CD8-positive, alpha-beta memory T cell (primary cell): ENCODE measurements around the gene ZNF148. TPM values are rescaled to one million over a fixed set of nuclear protein-coding genes. Genes with fewer than 3 reads are reported as not detected.

Source experiments
- CTCF ChIA-PET: fragments of 350-600 bp; sonication (Branson Sonifier 250); formaldehyde crosslinking; loops from one replicate; lab custom pipeline; 2021; ENCODE audit warnings: antibody characterized with exemption; lab: Charles Lee
- POLR2A ChIA-PET: fragments of 350-600 bp; sonication (Branson Sonifier 250); formaldehyde crosslinking; loops from one replicate; lab custom pipeline; 2021; ENCODE audit warnings: antibody characterized with exemption; lab: Charles Lee
- DNase-seq, 5 donors: peaks; one replicate each; pipeline versions ENCODE4 v3.0.0 to v3.0.0-alpha.2; 2020 to 2022; ENCODE audit warnings: mixed read lengths in 1 of 5
- H3K27ac ChIP-seq: one replicate; pipeline ENCODE4 v1.7.0; 2013; ENCODE audit warnings: low read depth, mild to moderate bottlenecking, low read length, moderate library complexity
- H3K27me3 ChIP-seq: 2 replicates; pipeline ENCODE4 v1.7.0; 2013; ENCODE audit warnings: low read length, mild to moderate bottlenecking; ENCODE audit not compliant: insufficient read depth, poor library complexity, severe bottlenecking
- H3K36me3 ChIP-seq: 2 replicates; pipeline ENCODE4 v1.7.0; 2013; ENCODE audit warnings: mild to moderate bottlenecking, low read length, moderate library complexity; ENCODE audit not compliant: insufficient read depth
- H3K4me1 ChIP-seq: 2 replicates; pipeline ENCODE4 v1.7.0; 2013; ENCODE audit warnings: mild to moderate bottlenecking, low read length, moderate library complexity; ENCODE audit not compliant: insufficient read depth
- H3K4me3 ChIP-seq: 2 replicates; pipeline ENCODE4 v1.7.0; 2013; ENCODE audit warnings: mild to moderate bottlenecking, low read length
- H3K9me3 ChIP-seq: 2 replicates; pipeline ENCODE4 v1.7.0; 2013; ENCODE audit warnings: mild to moderate bottlenecking, low read length
- H3K27ac Mint-ChIP-seq, 8 donors: one replicate each; pipeline ENCODE4 v1.8.0; 2020 to 2021; ENCODE audit warnings: mixed read lengths in 8 of 8, mild to moderate bottlenecking in 6 of 8, inconsistent platforms in 3 of 8, moderate library complexity in 3 of 8
- H3K27me3 Mint-ChIP-seq, 2 donors: one replicate each; pipeline ENCODE4 v1.8.0; 2020 to 2021; ENCODE audit warnings: mixed read lengths in 2 of 2, mild to moderate bottlenecking in 1 of 2, moderate library complexity in 1 of 2
- H3K36me3 Mint-ChIP-seq, 3 donors: one replicate each; pipeline ENCODE4 v1.8.0; 2020 to 2021; ENCODE audit warnings: mixed read lengths in 3 of 3, inconsistent platforms in 1 of 3, mild to moderate bottlenecking in 1 of 3
- H3K4me1 Mint-ChIP-seq, 3 donors: one replicate each; pipeline ENCODE4 v1.8.0; 2020 to 2021; ENCODE audit warnings: mixed read lengths in 3 of 3, inconsistent platforms in 1 of 3, mild to moderate bottlenecking in 1 of 3
- H3K4me3 Mint-ChIP-seq, 7 donors: one replicate each; pipeline ENCODE4 v1.8.0; 2020 to 2021; ENCODE audit warnings: mixed read lengths in 7 of 7, mild to moderate bottlenecking in 6 of 7, moderate library complexity in 4 of 7, inconsistent platforms in 2 of 7
- H3K9me3 Mint-ChIP-seq, 5 donors: one replicate each; pipeline ENCODE4 v1.8.0; 2020 to 2022; ENCODE audit warnings: mixed read lengths in 5 of 5, mild to moderate bottlenecking in 3 of 5, moderate library complexity in 2 of 5, inconsistent platforms in 1 of 5
- polyA plus RNA-seq: library from polyadenylated mRNA; unstranded; fragments of 300-500 nt; fragmentation: Illumina TruSeq; gene quantifications from one replicate; pipeline ENCODE4 v1.2.3, GENCODE V29; 2021
- total RNA-seq, 2 experiments: library from RNA; stranded (reverse); gene quantifications; one replicate each; pipeline ENCODE4 v1.2.3, GENCODE V29; 2021

The ZNF148 gene
- total and polyA plus RNA-seq, 3 experiments from 2014 or later, result 35.4 to 69.6 (median 39.3) TPM

DNA sequence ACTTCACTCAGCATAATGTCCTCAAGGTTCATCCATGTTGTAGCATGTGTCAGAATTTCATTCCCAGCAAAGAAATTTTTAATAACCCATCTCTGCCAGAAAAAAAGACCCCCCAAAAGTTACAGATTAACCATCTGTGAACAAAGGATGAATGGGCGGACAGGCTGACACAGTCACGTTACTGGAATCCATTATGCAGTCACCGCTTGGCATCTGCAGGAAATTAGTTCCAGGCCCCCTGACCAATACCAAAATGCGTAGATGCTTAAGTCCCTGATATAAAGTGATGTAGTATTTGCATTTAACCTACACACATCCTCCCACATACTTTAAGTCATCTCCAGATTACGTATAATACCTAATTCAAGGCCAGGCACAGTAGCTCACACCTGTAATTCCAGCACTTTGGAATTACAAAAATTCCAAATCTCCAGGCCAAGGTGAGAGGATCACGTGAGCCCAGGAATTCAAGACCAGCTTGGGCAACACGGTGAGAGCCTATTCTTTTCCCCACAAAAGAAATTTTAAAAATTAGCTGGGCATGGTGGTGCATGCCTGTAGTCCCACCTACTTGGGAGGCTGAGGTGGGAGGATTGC lies 161.1 kb downstream of the ZNF148 start:
- H3K4me1 Mint-ChIP-seq, result peaks cover 11 to 29% (median 19%) of the 10 kb centered on the region in 3 donors
- no peak overlapping the region for H3K27ac ChIP-seq
- H3K27me3 Mint-ChIP-seq, result peaks cover 39 to 48% of the 10 kb centered on the region in 2 donors
- ChIA-PET CTCF (no interaction called here), POLR2A (no interaction called here)
- no peak overlapping the region for H3K27ac Mint-ChIP-seq
- H3K4me3 Mint-ChIP-seq, result no peak overlapping the region
- no peaks in the 10 kb centered on the region for H3K9me3 ChIP-seq
- no peaks in the 10 kb centered on the region for H3K9me3 Mint-ChIP-seq
- H3K4me3 ChIP-seq, result no peak overlapping the region
- H3K36me3 ChIP-seq, result no peaks in the 10 kb centered on the region
- H3K4me1 ChIP-seq, result peaks cover 7% of the 10 kb centered on the region
- no peak for DNase-seq
- H3K27me3 ChIP-seq, result peaks cover 27% of the 10 kb centered on the region
- H3K36me3 Mint-ChIP-seq, result peaks cover 0 to 1% (median 0%) of the 10 kb centered on the region in 3 donors

DNA sequence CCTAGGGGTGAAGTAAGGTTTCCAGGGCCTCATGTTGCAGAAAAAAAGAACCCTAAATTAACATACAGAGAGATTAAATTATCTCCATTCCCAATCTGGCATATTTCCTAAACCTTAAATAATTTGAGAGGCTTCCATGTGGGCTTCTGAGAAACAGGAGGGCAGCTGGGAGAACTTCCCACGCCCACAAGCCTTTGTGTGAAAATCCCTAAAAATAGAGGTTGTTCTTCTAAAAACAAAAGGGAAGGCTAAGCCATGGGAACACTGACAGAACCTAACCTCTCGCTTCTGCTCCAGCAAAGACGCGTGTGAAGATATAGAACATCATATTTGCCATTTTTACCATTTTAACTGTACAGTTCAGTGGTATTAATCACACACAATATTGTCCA lies 161.8 kb downstream of the ZNF148 start:
- peaks cover 7% of the 10 kb centered on the region for H3K4me1 ChIP-seq
- H3K27me3 ChIP-seq, result peaks cover 27% of the 10 kb centered on the region
- H3K36me3 ChIP-seq, result no peaks in the 10 kb centered on the region
- Mint-ChIP-seq H3K27ac (no peak overlapping the region), H3K27me3 (peaks cover 39 to 53% of the 10 kb centered on the region in 2 donors), H3K4me1 (peaks cover 11 to 29% (median 19%) of the 10 kb centered on the region in 3 donors), H3K36me3 (peaks cover 0 to 1% (median 0%) of the 10 kb centered on the region in 3 donors), H3K9me3 (no peaks in the 10 kb centered on the region), H3K4me3 (no peak overlapping the region)
- H3K4me3 ChIP-seq, result no peak overlapping the region
- no peaks in the 10 kb centered on the region for H3K9me3 ChIP-seq
- DNase-seq, result no peak
- no peak overlapping the region for H3K27ac ChIP-seq
- ChIA-PET CTCF (no interaction called here), POLR2A (no interaction called here)

DNA sequence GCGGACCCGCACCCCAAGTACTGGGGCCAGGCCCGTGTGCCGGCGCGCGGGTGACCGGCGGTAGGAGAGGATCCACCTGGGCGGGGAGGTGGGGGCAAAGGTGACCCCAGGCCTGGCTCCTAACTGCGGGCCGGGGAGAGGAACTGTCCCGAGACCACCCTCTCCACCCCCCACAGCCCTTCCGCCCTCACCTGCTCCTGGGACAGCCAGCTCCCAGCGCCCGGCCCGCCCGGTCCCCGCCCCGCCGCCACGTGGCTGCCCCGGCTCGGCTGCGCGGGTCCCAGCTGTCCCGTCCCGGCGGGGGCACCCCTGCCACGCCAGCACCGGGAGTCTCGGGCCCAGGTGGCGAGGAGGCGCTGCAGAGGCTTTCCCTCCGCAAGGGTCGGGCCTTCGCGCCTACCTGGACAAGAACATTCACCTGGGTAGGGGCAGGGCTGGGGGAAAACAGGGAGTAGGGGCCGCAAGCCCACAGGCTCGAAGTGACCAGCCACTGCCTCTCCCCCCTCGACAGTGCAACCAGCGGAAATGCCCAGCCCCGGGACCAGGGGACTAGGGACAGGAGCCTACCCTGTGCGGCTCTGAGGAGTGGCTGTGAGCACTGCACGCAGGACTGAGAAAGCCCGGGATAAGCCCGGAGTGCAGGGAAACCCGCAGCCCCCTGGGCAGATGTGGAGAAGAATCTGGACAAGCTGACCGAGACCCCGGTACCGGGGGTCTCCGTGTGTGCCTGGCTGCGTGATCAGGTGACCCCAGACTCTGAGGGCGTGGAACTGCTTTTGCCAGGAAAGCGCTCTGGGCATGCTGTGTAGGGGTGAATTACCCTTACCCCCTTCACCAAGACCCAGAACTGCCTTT lies 162.4 kb downstream of the ZNF148 start, which contains the start of gene SLC12A8:
TSS of gene SLC12A8 (minus strand) at position 240 of the 855 bp plus-strand sequence. CDS start 1,399 bp downstream, outside the sequence.
- Mint-ChIP-seq H3K36me3 (peaks cover 0 to 1% (median 0%) of the 10 kb centered on the region in 3 donors), H3K27ac (no peak within 1 kb of the TSS), H3K9me3 (no peaks in the 10 kb centered on the region), H3K4me1 (peaks cover 11 to 29% (median 19%) of the 10 kb centered on the region in 3 donors), H3K27me3 (peaks cover 42 to 57% of the 10 kb centered on the region in 2 donors), H3K4me3 (peak within 1 kb of the TSS in 4 of 7 donors; percentile 34 to 59 (median 54))
- peak in 1 of 5 donors; percentile 9 for DNase-seq
- Histone ChIP-seq H3K9me3 (no peaks in the 10 kb centered on the region), H3K36me3 (no peaks in the 10 kb centered on the region), H3K4me3 (no peak within 1 kb of the TSS), H3K27me3 (peaks cover 27% of the 10 kb centered on the region), H3K27ac (no peak within 1 kb of the TSS), H3K4me1 (peaks cover 7% of the 10 kb centered on the region)
- ChIA-PET POLR2A (no interaction called here), CTCF (no interaction called here)

DNA sequence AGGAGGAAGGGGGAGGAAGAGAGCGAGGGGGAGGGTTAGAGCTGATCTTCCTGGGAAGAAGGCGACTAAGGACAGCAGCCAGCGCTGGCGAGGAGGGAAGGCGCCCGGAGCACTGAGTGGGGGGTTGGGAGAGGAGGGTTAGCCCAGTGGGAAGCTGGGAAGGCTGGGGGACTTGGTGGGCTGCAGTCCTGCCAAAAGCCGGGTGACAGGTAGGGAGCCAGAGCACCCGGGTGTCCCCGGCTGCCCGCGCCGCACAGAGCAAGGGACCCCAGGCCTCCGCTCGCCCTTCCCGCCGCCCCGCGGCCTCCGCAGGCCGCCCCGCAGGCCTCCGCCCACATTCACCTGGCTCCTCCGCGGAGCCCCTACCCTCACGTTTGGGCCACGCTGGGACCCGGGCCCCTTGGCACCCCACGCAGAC lies 163.0 kb downstream of the ZNF148 start:
- Histone ChIP-seq H3K36me3 (no peaks in the 10 kb centered on the region), H3K27ac (no peak overlapping the region), H3K4me1 (peaks cover 7% of the 10 kb centered on the region), H3K9me3 (no peaks in the 10 kb centered on the region), H3K4me3 (no peak overlapping the region), H3K27me3 (peaks cover 27% of the 10 kb centered on the region)
- Mint-ChIP-seq H3K4me3 (peak overlapping the region in 4 of 7 donors; percentile 34 to 59 (median 54)), H3K27ac (no peak overlapping the region), H3K9me3 (no peaks in the 10 kb centered on the region), H3K4me1 (peaks cover 11 to 29% (median 19%) of the 10 kb centered on the region in 3 donors), H3K36me3 (peaks cover 0 to 1% (median 0%) of the 10 kb centered on the region in 3 donors), H3K27me3 (peaks cover 45 to 61% of the 10 kb centered on the region in 2 donors)
- ChIA-PET CTCF (no interaction called here), POLR2A (no interaction called here)
- DNase-seq, result no peak

DNA sequence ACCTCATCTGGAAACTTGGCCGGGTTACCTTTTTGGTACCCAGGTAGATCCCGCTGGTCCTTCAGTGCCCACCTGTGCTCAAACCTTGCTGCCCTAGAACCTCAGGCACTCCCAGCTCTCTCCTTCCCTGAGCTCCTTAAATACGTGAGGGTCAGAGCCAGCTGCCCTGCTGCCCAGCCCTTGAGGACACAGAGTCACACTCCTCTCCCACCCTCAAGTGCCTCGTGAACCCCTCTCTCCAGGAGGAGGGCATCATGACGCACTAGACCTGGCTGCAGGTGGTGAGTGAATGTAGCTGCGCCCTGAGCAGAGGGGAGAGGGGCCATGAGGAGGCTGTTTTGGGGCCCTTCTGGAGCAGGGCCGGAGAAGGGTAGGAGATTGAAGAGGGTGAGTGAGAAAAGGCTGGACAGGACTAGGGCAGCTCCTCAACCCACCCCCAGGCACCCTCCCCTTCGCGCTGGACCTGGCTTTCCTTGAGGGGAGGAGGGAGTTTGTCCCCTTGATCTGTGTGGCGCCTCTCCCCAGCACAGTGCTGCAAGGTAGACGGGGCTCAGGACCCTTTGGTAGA lies 163.5 kb downstream of the ZNF148 start:
- H3K9me3 Mint-ChIP-seq, result no peaks in the 10 kb centered on the region
- H3K27ac Mint-ChIP-seq, result no peak overlapping the region
- Histone ChIP-seq H3K9me3 (no peaks in the 10 kb centered on the region), H3K36me3 (no peaks in the 10 kb centered on the region), H3K4me1 (peaks cover 7% of the 10 kb centered on the region), H3K4me3 (no peak overlapping the region), H3K27me3 (peaks cover 27% of the 10 kb centered on the region), H3K27ac (no peak overlapping the region)
- CTCF ChIA-PET, result no interaction called here
- POLR2A ChIA-PET, result no interaction called here
- no peak for DNase-seq
- peaks cover 0 to 1% (median 0%) of the 10 kb centered on the region in 3 donors for H3K36me3 Mint-ChIP-seq
- H3K4me3 Mint-ChIP-seq, result peak overlapping the region in 4 of 7 donors; percentile 34 to 59 (median 54)
- peaks cover 11 to 29% (median 19%) of the 10 kb centered on the region in 3 donors for H3K4me1 Mint-ChIP-seq
- H3K27me3 Mint-ChIP-seq, result peaks cover 47 to 61% of the 10 kb centered on the region in 2 donors

DNA sequence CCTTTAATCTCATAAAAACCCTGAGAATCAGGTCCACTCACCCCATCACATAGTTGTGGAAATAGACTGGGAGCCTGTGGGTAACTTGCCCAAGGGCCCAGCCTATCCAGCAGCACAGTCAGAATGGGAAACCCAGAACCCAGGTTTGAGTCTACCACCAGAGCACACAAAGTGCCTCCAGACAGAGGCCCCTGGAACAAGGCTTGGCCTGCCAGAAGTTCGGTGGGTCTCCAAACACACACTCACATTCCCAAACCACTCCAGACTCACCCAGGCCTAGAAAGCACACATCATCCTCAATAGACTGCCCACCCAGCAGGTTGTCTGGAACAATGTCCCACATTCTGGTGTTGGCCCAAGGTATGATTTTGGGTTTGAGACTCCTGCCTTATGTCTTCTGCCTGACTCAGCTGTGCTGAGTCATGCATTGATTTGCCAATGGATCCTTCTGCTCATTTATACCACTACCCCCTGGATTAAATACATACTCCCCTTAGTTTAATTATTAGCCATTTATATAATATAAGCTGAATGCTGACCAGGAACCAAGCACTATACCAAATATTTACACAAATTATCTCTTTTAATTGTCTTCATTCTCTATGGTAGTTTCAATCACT lies 167.1 kb downstream of the ZNF148 start:
- Mint-ChIP-seq H3K27me3 (peaks cover 32 to 43% of the 10 kb centered on the region in 2 donors), H3K4me3 (no peak overlapping the region), H3K27ac (no peak overlapping the region), H3K9me3 (no peaks in the 10 kb centered on the region), H3K4me1 (peaks cover 0 to 9% (median 4%) of the 10 kb centered on the region in 3 donors), H3K36me3 (no peaks in the 10 kb centered on the region)
- Histone ChIP-seq H3K27me3 (peaks cover 20% of the 10 kb centered on the region), H3K36me3 (no peaks in the 10 kb centered on the region), H3K27ac (no peak overlapping the region), H3K4me3 (no peak overlapping the region), H3K9me3 (no peaks in the 10 kb centered on the region), H3K4me1 (no peaks in the 10 kb centered on the region)
- DNase-seq, result no peak
- CTCF ChIA-PET, result no interaction called here
- POLR2A ChIA-PET, result no interaction called here

DNA sequence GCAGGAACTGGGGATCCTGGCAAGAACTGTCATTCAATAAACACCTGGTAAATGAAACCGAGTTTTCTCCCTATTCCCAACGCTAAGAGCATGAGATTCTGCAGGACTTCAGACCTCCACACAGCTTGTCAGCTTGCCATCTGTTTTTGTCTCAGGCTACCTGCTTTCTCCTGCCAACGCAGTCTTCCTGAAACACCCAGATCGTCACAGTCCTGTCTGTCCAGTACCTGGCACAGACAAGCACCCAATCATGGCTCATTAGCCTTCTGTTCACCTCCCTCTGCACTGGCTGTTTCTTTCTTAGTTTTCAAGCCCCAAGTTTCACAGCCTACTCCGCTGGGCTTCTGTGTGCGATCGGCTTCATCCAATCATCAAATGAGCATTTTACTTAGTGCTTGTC lies 167.6 kb downstream of the ZNF148 start:
- H3K4me3 Mint-ChIP-seq, result no peak overlapping the region
- H3K36me3 Mint-ChIP-seq, result peaks cover 0 to 1% (median 0%) of the 10 kb centered on the region in 3 donors
- ChIA-PET CTCF (no interaction called here), POLR2A (no interaction called here)
- H3K27me3 Mint-ChIP-seq, result peaks cover 30 to 41% of the 10 kb centered on the region in 2 donors
- no peaks in the 10 kb centered on the region for H3K36me3 ChIP-seq
- peaks cover 0 to 7% (median 4%) of the 10 kb centered on the region in 3 donors for H3K4me1 Mint-ChIP-seq
- no peaks in the 10 kb centered on the region for H3K9me3 ChIP-seq
- no peak for DNase-seq
- no peak overlapping the region for H3K27ac ChIP-seq
- peaks cover 16% of the 10 kb centered on the region for H3K27me3 ChIP-seq
- no peak overlapping the region for H3K27ac Mint-ChIP-seq
- no peak overlapping the region for H3K4me3 ChIP-seq
- H3K4me1 ChIP-seq, result no peaks in the 10 kb centered on the region
- no peaks in the 10 kb centered on the region for H3K9me3 Mint-ChIP-seq
